T-helper 2 cell treated with Interferon-gamma antibody and Interleukin-4, amounts not matched to agents 100 ng/mL and 5 ng/mL, for 36 hours (primary cell): Measurements from ENCODE around the gene NACA2. TPM values are rescaled to one million over a fixed set of nuclear protein-coding genes. Genes with fewer than 3 reads are reported as not detected.
"Not testable (repeated sequence)": the region's sequence is repeated elsewhere in the genome, so short reads cannot be mapped to it uniquely, and the experiment has no call there.

Source experiments
- intact Hi-C: fragments of 100-400 bp; cut with micrococcal nuclease; formaldehyde crosslinking; loops from one replicate; pipeline ENCODE4 v1.15.1; 2023
- total RNA-seq: library from RNA; stranded (reverse); gene quantifications from 2 replicates; pipeline ENCODE4 v1.2.3, GENCODE V29; 2022

The NACA2 gene
- total RNA-seq, 1 donor from 2014 or later = not detected

DNA sequence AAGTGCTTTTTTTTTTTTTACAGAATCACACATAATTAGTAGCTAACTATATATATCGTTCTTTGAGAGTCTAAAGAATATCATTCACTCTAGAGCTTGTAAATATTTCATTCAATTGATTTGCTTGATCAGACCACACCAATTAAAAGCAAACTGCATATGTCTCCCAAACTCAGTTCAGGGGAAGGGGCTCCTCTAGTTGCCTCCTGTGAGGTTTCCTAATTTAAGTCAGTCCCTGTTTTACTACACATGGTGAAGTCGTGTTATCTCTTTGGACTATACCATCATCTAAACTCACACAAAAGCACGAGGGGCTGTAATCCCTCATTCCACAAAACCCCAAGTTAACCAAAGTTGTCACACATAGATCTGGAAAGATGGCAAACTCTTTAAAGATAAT is 11.7 kb downstream of the NACA2 start:
- intact Hi-C loops = no loop called here

DNA sequence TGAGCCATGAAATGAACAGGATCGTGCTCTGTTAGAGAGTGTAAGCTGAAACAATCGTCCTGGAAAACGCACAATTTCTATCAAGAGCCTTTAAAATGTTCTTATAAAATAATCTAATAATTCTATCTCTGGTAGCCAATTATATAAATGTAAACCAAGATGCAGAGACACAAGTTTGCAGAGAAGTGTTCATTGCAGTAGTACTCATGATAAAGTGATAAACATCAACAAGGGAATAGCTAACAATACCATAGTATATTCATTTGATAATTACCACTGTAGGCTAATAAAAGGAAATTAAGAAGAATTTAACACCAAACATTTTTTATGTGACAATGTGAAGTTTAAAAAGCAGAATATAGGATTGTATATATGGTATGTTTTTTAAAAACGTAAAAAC is 12.4 kb downstream of the NACA2 start:
- intact Hi-C loops = no loop called here

DNA sequence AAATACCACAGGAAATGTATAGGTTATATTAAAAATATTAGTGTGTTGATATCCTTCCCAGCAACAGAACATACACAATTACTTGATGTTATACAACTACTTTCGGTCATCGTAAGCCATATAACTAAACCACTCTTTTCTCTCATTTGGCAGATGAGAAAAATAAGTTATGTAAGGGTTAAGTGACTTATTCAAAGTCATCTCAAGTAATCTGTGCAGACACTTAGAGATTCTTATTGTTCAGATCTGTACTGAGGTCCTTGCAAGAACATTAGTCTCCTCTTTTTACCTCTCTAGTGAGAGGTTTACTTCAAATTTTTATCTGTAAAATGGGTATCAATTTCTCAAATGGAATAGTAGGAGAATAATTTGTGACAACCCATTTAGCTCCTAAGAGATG is 15.0 kb downstream of the NACA2 start:
- intact Hi-C loops = no loop called here

DNA sequence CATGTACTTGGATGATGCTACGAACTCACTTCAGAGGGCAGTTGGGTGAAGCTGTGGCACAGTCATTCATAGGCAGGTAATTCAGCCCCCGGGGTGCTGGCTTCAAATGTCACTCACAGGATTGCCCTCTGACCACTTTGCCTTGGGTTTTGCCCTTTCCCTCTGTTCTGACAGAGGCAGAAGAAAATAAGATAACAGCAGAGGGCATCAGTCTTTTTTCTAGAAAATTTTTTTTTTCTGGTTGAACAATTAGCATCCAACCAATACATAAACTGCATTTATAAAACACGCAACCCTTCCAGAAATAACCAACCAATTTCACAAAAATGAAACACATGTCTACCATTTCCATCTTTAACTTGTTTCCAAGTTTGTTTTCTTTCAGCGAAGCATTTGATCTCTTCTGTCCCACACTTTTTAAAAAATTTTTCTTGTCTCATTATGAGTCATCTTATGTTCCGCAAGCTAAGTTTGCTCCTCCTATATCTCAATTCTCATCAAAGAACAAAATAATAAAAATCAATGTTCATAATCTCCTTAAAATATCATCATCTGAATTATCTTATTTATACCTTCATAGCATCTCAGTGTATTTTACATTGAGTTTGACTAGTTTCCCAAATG is 15.6 kb downstream of the NACA2 start:
- intact Hi-C loops = no loop called here

DNA sequence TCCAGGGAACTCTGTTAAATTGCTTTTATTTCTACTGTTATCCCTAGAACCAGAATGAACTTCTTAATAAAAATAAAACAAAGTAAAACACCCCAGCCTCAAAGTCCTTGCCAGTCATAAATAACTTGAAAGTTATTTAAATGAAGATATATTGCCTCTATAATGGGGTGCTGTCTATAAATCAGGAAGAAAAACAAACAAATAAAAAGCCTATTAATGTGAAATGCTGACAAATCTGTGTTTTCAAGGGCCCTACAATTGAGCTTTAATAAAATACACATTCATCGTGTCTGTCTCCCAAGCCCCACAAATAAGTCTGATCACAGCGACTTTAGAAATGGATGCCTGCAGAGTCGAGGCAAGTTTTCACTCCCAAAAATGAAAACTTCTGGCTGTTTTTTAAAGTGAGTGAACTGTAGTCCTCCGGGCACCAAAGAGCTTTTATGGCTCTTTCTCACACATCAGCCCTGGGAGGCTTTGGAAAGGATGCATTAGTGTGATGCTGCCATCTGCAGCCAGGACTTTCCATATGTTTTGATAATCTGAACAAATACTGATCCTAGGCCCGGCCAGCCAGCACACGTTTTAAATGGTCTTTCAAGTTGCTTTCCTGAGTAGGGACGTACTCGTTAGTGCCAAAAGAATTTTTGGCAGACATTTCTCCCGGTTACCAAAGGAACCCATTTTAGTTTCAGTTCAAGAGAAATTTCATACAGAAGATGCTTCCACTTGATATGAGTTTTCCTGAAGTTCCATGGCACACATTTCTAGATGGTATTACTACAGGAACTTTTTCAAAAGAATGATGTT is 16.3 kb downstream of the NACA2 start:
- intact Hi-C loops = no loop called here

DNA sequence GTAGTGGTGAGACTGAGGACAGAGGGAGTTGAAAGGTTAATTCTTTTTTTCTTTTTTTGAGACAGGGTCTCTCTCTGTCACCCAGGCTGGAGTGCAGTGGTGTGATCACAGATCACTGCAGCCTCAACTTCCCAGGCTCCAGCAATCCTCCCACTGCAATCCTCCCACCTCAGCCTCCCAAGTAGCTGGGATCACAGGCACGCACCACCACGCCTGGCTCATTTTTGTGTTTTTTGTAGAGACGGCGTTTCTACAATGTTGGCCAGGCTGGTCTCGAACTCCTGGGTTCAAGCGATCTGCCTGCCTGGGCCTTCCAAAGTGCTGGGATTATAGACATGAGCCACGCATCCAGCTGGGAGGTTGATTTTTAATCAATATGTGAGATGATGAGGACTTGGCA is 18.5 kb downstream of the NACA2 start:
- intact Hi-C loops = not testable (repeated sequence)

DNA sequence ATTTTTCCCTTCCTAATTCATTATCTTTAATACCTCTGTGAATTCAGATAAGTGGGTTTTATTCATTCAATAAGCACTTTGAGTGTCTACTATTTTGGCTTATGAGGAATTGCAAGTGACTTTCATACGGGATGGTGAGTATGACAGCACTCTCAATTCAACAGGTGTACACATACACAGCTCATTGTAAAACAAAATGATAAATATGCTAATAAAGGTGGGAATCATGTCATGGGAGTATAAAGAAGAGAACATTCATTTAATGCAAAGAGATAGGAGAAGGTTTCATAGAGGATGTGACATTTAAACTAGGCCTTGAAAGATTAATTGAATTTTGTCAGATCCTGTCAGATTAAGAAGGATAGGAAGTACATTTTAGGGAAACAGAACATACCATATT is 19.4 kb downstream of the NACA2 start:
- intact Hi-C loops = no loop called here

DNA sequence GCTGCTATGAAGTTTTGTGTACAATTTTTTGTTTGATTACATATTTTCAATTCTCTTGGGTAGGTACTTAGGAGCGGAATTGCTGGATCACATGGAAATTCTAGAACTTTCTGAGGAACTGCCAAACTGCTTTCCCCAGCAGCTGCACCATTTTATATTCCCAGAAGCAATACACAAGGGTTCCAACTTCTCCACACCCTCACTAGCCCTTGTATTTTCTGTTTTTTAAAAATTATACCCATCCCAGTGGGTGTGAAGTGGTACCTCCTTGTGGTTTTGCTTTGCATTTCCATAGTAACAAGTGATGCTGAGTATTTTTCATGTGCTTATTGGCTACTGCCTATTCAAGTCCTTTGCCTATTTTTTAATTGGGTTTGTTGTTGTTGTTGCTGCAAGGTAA is 20.9 kb downstream of the NACA2 start:
- intact Hi-C loops = no loop called here

DNA sequence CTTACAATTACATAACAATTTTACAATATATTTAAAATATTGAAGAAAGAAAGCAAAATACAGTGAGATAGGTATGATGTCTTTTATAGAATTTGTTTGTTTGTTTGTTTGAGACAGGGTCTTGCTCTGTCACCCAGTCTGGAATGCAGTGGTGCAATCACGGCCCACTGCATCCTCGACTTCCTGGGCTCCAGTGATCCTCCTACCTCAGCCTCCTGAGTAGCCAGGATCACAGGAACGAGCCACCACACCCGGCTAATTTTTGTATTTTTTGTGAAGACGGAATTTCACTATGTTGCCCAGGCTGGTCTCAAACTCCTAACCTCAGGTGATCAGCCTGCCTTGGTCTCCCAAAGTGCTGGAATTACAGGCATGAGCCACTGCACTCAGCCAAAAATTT is 21.5 kb downstream of the NACA2 start:
- intact Hi-C loops = not testable (repeated sequence)

DNA sequence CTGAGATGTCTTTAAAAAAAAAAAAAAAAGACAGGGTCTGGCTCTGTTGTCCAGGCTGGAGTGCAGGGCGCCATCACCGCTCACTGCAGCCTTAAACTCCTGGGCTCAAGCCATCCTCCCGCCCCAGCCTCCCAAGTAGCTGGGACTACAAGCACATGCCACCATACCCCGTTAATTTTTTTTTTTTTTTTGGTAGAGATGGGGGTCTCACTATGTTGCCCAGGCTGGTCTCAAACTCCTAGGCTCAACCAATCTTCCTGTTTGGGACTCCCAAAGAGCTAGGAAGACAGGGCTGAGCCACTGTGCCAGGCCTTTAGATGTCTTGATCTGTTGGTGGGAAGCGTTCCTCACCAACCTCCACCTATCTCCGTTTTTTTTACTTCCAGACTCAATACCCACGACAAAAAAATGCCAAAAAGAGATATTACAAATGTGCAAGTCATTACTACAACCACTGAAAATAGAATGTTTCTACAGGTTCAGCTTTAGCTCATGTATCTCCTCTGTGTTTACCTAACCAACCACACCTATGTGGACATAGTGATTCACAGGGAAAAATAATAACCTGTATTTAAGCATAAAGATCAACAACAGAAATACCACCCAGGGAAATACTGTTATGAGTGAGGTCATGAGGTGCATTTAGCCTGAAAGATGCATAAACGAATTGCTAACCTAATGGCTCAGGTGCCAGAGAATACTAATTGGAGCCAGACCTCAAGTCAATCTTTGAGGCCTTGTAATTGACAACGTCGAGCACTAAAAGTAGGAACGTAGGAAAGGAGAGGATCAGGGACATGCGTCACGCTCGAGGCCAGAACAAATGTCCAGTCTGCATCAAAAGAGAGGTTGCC is 22.6 kb downstream of the NACA2 start:
- intact Hi-C loops = no loop called here

DNA sequence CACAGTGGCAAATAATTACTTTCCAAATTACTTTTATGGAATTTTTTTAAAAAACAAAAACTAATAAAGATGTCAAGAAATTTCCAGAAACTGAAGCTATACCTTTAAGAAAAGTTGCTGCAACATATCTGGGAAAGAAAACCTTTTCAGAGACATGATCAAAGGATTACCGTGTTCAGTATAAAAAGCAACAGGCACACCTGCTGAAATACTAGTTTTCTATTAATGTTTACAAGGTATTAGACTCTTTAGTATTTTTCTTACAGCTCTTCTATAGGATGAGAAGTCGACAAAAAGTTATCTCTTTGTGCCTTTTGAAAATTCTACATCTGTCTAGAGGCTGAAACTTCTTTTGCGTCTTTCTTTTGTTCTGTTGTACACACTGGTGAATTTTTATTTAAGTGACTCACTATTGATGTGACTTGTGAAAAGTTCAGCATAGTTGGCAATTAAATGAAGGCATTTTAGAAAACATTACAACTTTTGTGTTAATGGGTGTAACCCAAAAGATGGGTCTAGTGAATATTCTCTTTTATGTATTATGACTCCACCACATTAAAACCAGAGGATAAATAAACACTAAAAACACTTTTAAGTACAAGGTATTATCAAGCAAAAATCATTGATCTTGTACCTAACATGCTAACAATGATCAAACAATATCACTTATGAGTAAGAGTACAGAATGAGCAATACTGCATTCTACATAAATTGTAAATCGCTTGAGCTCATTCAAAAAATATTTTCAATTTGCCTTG is 23.8 kb downstream of the NACA2 start:
- intact Hi-C loops = no loop called here

DNA sequence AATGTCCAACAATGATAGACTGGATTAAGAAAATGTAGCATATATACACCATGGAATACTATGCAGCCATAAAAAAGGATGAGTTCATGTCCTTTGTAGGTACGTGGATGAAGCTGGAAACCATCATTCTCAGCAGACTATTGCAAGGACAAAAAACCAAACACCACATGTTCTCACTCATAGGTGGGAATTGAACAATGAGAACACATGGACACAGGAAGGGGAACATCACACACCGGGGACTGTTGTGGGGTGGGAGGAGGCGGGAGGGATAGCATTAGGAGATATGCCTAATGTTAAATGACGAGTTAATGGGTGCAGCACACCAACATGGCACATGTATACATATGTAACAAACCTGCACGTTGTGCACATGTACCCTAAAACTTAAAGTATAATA is 24.6 kb downstream of the NACA2 start:
- intact Hi-C loops = not testable (repeated sequence)

DNA sequence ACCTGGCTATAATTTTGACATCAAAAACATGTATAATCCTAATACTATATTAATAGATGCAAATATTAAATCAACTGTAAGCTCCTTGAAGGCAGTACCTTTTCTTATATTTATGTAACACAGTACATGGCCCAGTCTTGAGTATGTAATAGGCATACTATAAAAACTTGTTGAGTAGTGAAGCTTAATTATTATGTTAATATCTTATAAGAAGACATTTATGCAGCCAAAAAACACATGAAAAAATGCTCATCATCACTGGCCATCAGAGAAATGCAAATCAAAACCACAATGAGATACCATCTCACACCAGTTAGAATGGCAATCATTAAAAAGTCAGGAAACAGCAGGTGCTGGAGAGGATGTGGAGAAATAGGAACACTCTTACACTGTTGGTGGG is 25.2 kb downstream of the NACA2 start:
- intact Hi-C loops = not testable (repeated sequence)

DNA sequence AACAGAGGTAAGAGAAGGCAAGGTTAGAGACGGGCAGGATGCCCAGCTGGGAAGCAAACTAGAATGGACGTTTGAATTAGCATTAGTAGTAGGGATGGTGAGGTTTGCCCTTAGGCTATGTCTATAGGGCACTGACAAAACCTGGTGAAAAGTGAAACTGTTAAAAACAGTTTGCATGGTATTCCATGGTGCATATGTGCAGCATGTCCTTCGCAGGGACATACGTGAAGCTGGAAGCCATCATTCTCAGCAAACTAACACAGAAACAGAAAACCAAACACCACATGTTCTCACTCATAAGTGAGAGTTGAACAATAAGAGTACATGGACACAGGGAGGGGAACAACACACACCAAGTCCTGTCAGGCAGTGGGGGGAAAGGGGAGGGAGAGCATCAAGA is 25.8 kb downstream of the NACA2 start:
- intact Hi-C loops = no loop called here

DNA sequence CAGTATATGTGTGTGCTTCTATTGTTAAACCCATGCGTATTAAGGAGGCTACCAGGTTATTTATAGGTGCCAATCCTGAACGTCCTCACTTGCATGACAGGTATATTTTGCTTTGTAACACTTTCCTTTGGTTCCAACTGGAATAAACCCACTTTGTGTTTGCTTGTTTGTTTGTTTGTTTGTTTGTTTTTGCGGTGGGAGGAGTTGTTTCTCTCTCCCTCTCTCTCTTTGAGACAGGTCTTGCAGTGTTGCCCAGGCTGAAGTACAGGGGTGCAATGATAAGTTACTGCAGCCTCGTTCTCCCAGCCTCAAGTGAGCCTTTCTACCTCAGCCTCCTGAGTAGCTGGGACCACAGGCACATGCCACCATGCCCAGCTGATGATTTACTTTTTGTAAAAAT is 28.7 kb downstream of the NACA2 start:
- intact Hi-C loops = no loop called here

DNA sequence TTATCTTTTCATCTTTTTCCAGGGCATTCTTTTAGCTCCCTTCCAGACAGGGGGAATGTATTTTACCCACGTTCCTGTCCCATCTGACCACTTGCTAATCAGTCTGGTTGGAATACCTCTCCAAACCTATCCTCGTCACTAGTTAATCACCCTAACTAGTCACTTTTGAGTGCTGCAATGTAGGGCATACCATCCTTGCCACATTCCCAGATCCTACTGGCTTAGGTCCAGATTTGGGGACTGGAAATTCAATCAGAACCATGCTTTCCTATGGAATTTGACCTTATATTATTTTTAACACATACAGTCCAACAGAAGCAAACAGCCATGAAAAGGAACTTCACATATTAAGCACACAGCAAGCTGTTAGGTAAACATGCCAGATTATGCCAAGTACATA is 29.7 kb downstream of the NACA2 start:
- intact Hi-C loops = no loop called here

DNA sequence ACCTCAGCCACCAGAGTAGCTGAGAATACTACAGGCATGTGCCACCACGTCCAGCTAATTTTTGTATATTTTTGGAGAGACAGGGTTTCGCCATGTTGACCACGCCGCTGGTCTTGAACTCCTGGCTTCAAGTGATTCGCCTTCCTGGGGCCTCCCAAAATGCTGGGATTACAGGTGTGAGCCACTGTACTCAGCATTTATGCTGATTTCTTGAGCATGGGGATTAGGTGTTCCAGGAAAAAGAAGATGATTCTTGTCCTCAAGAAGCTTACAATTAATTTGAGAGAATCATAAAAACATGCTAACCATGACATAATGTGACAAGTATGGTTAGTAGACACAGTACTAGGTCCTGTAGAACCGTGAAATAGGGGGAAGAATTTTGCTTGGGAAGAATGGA is 30.9 kb downstream of the NACA2 start:
- intact Hi-C loops = no loop called here

DNA sequence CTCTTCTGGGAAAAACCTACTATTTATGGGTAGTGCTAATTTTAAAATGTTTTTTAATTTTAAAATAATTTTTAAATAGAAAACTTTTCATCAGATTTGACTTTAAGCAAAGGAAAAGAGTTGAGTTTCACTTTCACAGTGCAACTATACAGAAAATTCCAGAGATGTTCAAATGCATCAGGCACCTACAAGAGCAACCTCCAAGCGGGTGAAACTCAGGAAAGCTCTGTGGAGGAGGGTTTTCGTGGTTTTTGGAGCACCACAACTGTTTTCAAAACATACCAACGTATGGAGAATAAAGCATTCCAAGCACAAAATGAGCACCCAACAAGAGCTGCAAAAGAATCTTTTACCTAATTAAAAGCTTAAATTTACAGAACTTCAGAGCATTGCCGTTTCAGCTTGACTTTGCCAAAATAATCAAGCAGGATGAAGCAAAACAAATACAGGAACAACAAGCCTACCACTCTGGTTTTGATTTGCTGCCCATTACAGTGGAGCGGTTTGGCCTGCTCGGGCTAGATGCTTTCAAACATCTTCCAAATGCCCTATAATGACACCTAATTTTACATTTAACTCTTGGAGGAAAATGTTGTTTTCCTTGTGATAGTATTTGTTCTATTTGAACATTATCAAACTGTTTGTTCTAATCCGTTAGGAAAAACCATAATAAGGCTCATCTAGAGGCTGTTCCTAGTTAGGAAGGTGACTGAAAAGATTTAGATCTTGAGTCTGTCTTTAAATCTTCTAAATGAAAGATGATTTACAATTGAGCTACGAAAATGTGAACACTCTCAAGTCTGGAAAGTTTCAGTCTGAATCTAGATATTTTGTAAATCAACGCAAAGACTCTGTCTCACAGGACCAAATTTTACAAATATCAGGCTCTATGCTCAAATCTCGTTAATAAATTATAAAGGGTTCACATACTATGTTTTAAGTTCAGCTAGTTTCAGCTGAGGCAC is 34.5 kb downstream of the NACA2 start:
- intact Hi-C loops = no loop called here

DNA sequence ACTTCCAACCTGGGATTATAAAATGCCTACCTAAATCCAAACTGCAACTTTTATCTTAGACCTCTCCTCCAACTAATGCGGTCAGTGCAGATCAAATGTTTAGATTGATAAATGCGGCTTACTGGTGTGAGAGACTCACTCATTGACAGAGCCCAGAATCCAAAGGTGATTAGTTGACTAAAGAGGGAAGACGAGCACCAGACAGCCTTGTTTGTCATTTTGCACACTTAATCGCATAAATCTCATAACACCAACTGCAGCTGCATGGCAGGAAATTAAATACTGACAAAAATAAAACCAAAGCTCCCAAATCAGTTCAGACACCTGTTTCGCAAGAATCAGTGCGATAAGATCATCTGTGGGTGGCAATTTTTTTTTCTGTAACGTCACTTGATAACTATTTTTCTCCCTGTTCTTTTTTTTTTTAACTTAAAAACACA is 35.9 kb downstream of the NACA2 start:
- intact Hi-C loops = no loop called here

DNA sequence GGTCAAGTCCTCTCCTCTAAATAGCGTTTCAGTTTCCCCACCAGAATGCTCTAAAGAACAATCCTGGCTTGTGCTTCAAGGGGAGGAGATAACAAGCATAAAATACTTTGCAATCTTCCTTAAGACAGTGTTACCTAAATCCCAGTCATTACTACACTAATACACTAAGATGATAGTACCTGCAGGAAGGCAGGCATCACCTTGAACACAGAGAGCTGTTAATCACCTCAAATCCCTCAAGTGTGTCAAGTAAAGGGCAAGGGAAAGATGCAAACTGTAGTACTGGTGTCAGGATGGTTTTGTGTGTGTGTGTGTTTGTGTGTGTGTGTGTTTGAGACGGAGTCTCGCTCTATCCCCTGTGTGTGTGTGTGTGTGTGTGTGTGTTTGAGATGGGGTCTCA is 36.8 kb downstream of the NACA2 start:
- intact Hi-C loops = no loop called here
